Gastrocnemius medialis (tissue), 4 donors: ENCODE data around the gene FMN2.

ENCODE experiments used
- CTCF ChIP-seq, 5 experiments: fragments of 450-650 bp in 3 of 5; fragments of 200-600 bp in 2 of 5; sonication (generic) in 2 of 5; IDR thresholded peaks in 4 of 5; conservative IDR thresholded peaks in 1 of 5; 1 replicate in 4 of 5; 2 replicates in 1 of 5; pipeline ENCODE4 v1.5.1; 2016 to 2019; ENCODE audit warnings: antibody characterized with exemption in 5 of 5, mild to moderate bottlenecking in 3 of 5, moderate library complexity in 3 of 5
- POLR2A ChIP-seq, 2 donors: fragments of 450-650 bp; IDR thresholded peaks; one replicate each; pipeline ENCODE4 v1.6.1; 2017; ENCODE audit warnings: antibody characterized with exemption in 2 of 2, mild to moderate bottlenecking in 2 of 2, moderate library complexity in 2 of 2

- TF ChIP-seq POLR2A (IDR thresholded peaks at IDR 0.05) = no peak
- TF ChIP-seq CTCF (IDR thresholded peaks at IDR 0.05 in 4 of 5, conservative IDR thresholded peaks at IDR 0.05 in 1 of 5) = no peak
These were observed 271.1 kb downstream of the FMN2 start for GRCh38 chr1:240362826-240363225.
